SK-N-SH treated with all-trans-retinoic acid at 6 μM for 48 hours (cell line): ENCODE data around the gene CACNA2D3.

Experiments
- RARB ChIP-seq: fragments of 250-450 bp; sonication (Bioruptor Pico); IDR thresholded peaks from 2 replicates; pipeline ENCODE4 v1.8.0; 2021; ENCODE audit warnings: mild to moderate bottlenecking, moderate library complexity
- ZNF70 ChIP-seq: fragments of 450-650 bp; formaldehyde crosslinking; IDR thresholded peaks from 2 replicates; pipeline ENCODE4 v1.5.0; 2020; ENCODE audit warnings: mild to moderate bottlenecking, moderate library complexity

DNA sequence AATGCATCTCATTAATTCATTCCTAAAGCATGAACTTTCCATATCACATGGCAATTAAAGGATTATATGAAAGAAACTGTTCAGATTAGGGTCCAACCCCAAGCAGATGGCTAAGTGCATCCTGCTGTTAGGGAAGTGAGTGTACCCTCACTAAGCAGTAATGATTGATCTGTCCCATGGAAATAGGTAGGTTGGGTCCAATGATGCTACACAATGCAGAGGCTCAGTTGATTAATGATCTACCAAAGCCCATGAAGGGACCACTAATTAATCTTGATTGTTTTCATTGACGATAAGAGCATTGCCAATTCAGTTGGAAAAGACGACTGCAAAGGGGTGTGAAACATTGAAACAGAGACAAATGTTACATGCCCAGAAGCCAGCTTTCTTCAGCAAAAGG lies 1000.0 kb downstream of the CACNA2D3 start:
- TF ChIP-seq ZNF70 (CRISPR knock-in tag) (no peak), RARB (no peak)
